ENCODE results near the gene INTS14. TPM values are rescaled to one million over a fixed set of nuclear protein-coding genes. Genes with fewer than 3 reads are reported as not detected.

Gene INTS14
- total RNA-seq, 1 experiment from 2014 or later = 23.8 TPM

DNA sequence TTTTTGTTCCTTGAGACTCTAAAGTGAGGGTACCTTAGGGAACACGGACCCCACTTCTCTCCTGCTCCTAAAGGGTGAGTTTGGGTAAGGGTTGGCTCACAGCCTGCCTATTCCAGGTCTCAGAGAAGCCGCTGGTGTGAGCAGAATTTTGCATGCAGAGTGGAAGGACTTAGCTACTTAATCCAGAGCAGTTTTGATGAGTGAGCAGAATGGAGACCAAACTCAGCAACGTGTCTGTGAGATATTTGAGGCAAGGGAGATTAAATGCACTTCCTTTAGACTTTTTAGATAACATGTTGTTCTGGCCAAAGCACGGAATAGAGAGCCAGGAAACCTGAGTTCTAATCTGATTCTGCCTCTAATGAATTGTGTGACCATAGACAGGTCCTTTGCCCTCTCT lies 15.9 kb upstream of the INTS14 start:
- Histone ChIP-seq H2AFZ (ENCODE audit: low read length) (no peak overlapping the region), H4K20me1 (ENCODE audit: low read length) (no peaks in the 10 kb centered on the region), H3K27me3 (ENCODE audit: low read length) (no peaks in the 10 kb centered on the region), H3K4me3 (ENCODE audit: low read length) (no peak overlapping the region), H3K4me2 (ENCODE audit: low read length) (no peak overlapping the region), H3K27ac (ENCODE audit: low read length) (no peak overlapping the region), H3F3A (ENCODE audit: low read length, unreplicated experiment) (no peaks in the 10 kb centered on the region), H3K9me2 (replicated peaks; ENCODE audit: low read length) (no peaks in the 10 kb centered on the region), H3K9me3 (ENCODE audit: low read length) (no peaks in the 10 kb centered on the region), H3K9ac (ENCODE audit: low read length) (no peak overlapping the region), H3K36me3 (ENCODE audit: low read depth, low read length) (no peaks in the 10 kb centered on the region), H3K4me1 (ENCODE audit: insufficient read depth, low read length) (no peaks in the 10 kb centered on the region), H3K79me2 (ENCODE audit: low read length) (no peaks in the 10 kb centered on the region)
- no TSS peak for BruUV-seq (replicated peaks)
- DNase-seq (no peak), ATAC-seq (no peak)
- no peak for TF ChIP-seq EZH2 (IDR thresholded peaks at IDR 0.05; ENCODE audit: low read length, unreplicated experiment)
- TF ChIP-seq, protein P1, sequence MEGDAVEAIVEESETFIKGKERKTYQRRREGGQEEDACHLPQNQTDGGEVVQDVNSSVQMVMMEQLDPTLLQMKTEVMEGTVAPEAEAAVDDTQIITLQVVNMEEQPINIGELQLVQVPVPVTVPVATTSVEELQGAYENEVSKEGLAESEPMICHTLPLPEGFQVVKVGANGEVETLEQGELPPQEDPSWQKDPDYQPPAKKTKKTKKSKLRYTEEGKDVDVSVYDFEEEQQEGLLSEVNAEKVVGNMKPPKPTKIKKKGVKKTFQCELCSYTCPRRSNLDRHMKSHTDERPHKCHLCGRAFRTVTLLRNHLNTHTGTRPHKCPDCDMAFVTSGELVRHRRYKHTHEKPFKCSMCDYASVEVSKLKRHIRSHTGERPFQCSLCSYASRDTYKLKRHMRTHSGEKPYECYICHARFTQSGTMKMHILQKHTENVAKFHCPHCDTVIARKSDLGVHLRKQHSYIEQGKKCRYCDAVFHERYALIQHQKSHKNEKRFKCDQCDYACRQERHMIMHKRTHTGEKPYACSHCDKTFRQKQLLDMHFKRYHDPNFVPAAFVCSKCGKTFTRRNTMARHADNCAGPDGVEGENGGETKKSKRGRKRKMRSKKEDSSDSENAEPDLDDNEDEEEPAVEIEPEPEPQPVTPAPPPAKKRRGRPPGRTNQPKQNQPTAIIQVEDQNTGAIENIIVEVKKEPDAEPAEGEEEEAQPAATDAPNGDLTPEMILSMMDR (conservative IDR thresholded peaks at IDR 0.05; ENCODE audit: low read depth, low read length) = no peak
- CTCF ChIA-PET = no interaction called here
- POLR2A ChIA-PET (ENCODE audit: unreplicated experiment) = no interaction called here
- intact Hi-C loops (cut with micrococcal nuclease) = no loop called here

DNA sequence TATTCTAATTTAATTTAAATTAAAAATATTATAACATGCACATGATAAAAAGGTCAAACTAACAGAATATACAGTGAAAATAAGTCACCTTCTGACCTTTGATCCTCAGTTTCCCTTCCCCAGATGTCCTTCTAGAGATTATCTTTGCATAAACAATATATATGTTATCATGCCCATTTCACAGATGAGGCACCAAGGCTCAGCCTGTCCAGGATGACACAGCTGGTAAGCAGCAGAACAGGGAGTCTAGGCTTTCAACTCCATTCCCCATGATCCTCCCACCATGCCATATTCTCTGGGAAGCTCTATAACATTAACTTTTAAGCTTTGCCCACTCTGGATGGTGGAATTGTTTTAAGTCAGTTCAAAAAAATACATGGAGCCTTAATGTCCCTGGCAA lies 12.2 kb upstream of the INTS14 start:
- no peak for ATAC-seq
- Histone ChIP-seq H3K4me3 (ENCODE audit: low read length) (no peak overlapping the region), H3K4me1 (ENCODE audit: insufficient read depth, low read length) (no peaks in the 10 kb centered on the region), H2AFZ (ENCODE audit: low read length) (no peak overlapping the region), H3K4me2 (ENCODE audit: low read length) (no peak overlapping the region), H3K27me3 (ENCODE audit: low read length) (no peaks in the 10 kb centered on the region), H3K79me2 (ENCODE audit: low read length) (no peaks in the 10 kb centered on the region), H3K9me3 (ENCODE audit: low read length) (no peaks in the 10 kb centered on the region), H4K20me1 (ENCODE audit: low read length) (no peaks in the 10 kb centered on the region), H3F3A (ENCODE audit: low read length, unreplicated experiment) (no peaks in the 10 kb centered on the region), H3K9ac (ENCODE audit: low read length) (no peak overlapping the region), H3K36me3 (ENCODE audit: low read depth, low read length) (no peaks in the 10 kb centered on the region), H3K9me2 (replicated peaks; ENCODE audit: low read length) (no peaks in the 10 kb centered on the region), H3K27ac (ENCODE audit: low read length) (no peak overlapping the region)
- POLR2A ChIA-PET (ENCODE audit: unreplicated experiment) = no interaction called here
- CTCF ChIA-PET = interaction anchor here (0.5 kb wide), 1 partner anchor 209 kb away, joined by 5 read pairs; no protein-coding TSS in a partner anchor
- BruUV-seq (replicated peaks) = no TSS peak
- DNase-seq = no peak
- TF ChIP-seq EZH2phosphoT487 (IDR thresholded peaks at IDR 0.05; ENCODE audit: borderline replicate concordance, low read length) (no peak), EZH2 (IDR thresholded peaks at IDR 0.05; ENCODE audit: low read length, unreplicated experiment) (no peak)
- TF ChIP-seq, protein P1 (conservative IDR thresholded peaks at IDR 0.05; ENCODE audit: low read depth, low read length) = no peak
- intact Hi-C loops (cut with micrococcal nuclease) = no loop called here

DNA sequence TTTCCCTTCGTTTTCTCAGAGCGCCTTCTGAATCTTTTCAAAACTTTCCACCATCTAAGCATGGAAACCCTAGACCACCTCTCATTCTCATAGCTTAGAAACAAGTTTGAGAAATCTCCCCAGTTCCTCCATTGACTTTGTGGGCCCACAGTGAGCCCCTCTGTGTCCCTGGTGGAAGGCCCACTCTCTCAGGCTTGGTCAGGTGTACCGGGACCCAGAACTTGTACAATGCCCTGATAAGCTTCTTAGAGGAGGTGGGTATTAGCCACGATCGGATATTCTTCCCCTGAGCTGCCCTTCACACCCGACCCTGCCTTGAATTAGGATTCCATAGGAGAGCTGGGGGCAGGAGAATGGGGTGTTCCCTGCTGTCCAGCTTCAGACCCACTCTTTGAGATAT lies 10.7 kb upstream of the INTS14 start, which contains the start of gene SLC24A1:
Gene SLC24A1 (plus strand): TSS at position 301 of the 400 bp plus-strand sequence. CDS start 2,143 bp downstream, outside the sequence.
- H2AFZ ChIP-seq (ENCODE audit: low read length) = no peak within 1 kb of the TSS
- no peaks in the 10 kb centered on the region for H3K9me3 ChIP-seq (ENCODE audit: low read length)
- no TSS peak for BruUV-seq (replicated peaks)
- no peaks in the 10 kb centered on the region for H3K27me3 ChIP-seq (ENCODE audit: low read length)
- no peaks in the 10 kb centered on the region for H3K4me1 ChIP-seq (ENCODE audit: insufficient read depth, low read length)
- H3K27ac ChIP-seq (ENCODE audit: low read length) = no peak within 1 kb of the TSS
- TF ChIP-seq EZH2 (IDR thresholded peaks at IDR 0.05; ENCODE audit: low read length, unreplicated experiment) (no peak), EZH2phosphoT487 (IDR thresholded peaks at IDR 0.05; ENCODE audit: borderline replicate concordance, low read length) (no peak)
- TF ChIP-seq, protein P1 (conservative IDR thresholded peaks at IDR 0.05; ENCODE audit: low read depth, low read length) = no peak
- H3F3A ChIP-seq (ENCODE audit: low read length, unreplicated experiment) = no peaks in the 10 kb centered on the region
- no peak within 1 kb of the TSS for H3K4me2 ChIP-seq (ENCODE audit: low read length)
- ChIA-PET POLR2A (ENCODE audit: unreplicated experiment) (interaction anchor here (0.7 kb wide), 1 partner anchor 11 kb away, joined by 7 read pairs; the partner anchor contains the start of gene INTS14), CTCF (no interaction called here)
- H3K9ac ChIP-seq (ENCODE audit: low read length) = no peak within 1 kb of the TSS
- intact Hi-C loops (cut with micrococcal nuclease) = no loop called here
- no peak within 1 kb of the TSS for H3K4me3 ChIP-seq (ENCODE audit: low read length)
- no peaks in the 10 kb centered on the region for H3K9me2 ChIP-seq (replicated peaks; ENCODE audit: low read length)
- H3K79me2 ChIP-seq (ENCODE audit: low read length) = no peaks in the 10 kb centered on the region
- H3K36me3 ChIP-seq (ENCODE audit: low read depth, low read length) = no peaks in the 10 kb centered on the region
- ATAC-seq (no peak), DNase-seq (no peak)
- H4K20me1 ChIP-seq (ENCODE audit: low read length) = no peaks in the 10 kb centered on the region

Measured in PC-3 (cell line).